IMR-90 (cell line): ENCODE data around the gene CCNJL.

Experiments used
- BHLHE40 ChIP-seq: fragments of 150-350 bp; IDR thresholded peaks from 2 replicates; pipeline ENCODE4 v1.6.1; 2016; ENCODE audit warnings: mild to moderate bottlenecking, low read depth, low read length
- CEBPB ChIP-seq: IDR thresholded peaks from 2 replicates; pipeline ENCODE4 v1.6.1; 2012; ENCODE audit warnings: low read depth, low read length, improper control_type of control experiment
- CTCF ChIP-seq: conservative IDR thresholded peaks from 2 replicates; pipeline ENCODE4 v1.5.1; 2012; ENCODE audit warnings: mild to moderate bottlenecking, low read depth, low read length, improper control_type of control experiment
- MAFK ChIP-seq: IDR thresholded peaks from 2 replicates; pipeline ENCODE4 v1.6.1; 2012; ENCODE audit warnings: low read depth, low read length, improper control_type of control experiment
- POLR2A ChIP-seq: IDR thresholded peaks from 2 replicates; pipeline ENCODE4 v1.6.1; 2012; ENCODE audit warnings: mild to moderate bottlenecking, low read depth, low read length
- RAD21 ChIP-seq: IDR thresholded peaks from 2 replicates; pipeline ENCODE4 v1.6.1; 2012; ENCODE audit warnings: low read length, improper control_type of control experiment
- RFX5 ChIP-seq: IDR thresholded peaks from 2 replicates; pipeline ENCODE4 v1.8.0; 2012; ENCODE audit warnings: low read depth, mild to moderate bottlenecking, low read length, moderate library complexity
- TF ChIP-seq, protein P1 (sequence below): fragments of 150-350 bp; IDR thresholded peaks from 2 replicates; pipeline ENCODE4 v1.6.1; 2017; ENCODE audit warnings: mild to moderate bottlenecking, antibody characterized with exemption, low read length, low read depth

DNA sequence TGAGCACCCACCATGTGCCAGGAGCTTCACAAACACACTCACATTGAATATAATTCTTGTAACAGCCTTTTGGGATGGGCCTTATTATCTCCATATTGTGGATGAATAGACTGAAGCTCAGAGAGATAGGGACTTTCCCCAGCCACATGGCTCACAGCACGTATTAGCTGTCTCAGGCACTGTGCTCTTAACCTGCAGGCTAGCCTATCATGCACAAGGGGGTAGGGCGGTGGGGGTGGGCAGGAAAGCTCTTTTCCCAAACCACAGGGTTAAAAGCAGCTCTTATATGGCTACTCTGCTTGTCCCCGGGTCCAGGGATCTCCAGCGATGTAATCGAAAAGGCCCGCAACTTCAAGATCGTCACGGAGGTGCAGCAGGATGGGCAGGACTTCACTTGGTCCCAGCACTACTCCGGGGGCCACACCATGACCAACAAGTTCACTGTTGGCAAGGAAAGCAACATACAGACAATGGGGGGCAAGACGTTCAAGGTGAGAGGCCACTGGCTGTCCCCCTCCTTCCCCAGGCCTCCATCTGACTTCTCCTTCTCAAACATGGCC, 80.5 kb downstream of the CCNJL start:
- no peak for TF ChIP-seq POLR2A
- TF ChIP-seq CTCF, result no peak
- no peak for TF ChIP-seq RAD21
- TF ChIP-seq BHLHE40, result no peak
- TF ChIP-seq, protein P1, sequence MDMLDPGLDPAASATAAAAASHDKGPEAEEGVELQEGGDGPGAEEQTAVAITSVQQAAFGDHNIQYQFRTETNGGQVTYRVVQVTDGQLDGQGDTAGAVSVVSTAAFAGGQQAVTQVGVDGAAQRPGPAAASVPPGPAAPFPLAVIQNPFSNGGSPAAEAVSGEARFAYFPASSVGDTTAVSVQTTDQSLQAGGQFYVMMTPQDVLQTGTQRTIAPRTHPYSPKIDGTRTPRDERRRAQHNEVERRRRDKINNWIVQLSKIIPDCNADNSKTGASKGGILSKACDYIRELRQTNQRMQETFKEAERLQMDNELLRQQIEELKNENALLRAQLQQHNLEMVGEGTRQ, result no peak
- TF ChIP-seq CEBPB, result no peak
- TF ChIP-seq MAFK, result no peak
- no peak for TF ChIP-seq RFX5
